DMS 273 (cell line): ENCODE results near the gene DNMT1.
A peak's percentile ranks its signal among the peaks of the same experiment; 100 is the strongest.

Experiments used
- DNase-seq: peaks from one replicate; lab custom pipeline; 2025; ENCODE audit not compliant: unreplicated experiment; lab: John Stamatoyannopoulos, UW

The DNMT1 gene

DNA sequence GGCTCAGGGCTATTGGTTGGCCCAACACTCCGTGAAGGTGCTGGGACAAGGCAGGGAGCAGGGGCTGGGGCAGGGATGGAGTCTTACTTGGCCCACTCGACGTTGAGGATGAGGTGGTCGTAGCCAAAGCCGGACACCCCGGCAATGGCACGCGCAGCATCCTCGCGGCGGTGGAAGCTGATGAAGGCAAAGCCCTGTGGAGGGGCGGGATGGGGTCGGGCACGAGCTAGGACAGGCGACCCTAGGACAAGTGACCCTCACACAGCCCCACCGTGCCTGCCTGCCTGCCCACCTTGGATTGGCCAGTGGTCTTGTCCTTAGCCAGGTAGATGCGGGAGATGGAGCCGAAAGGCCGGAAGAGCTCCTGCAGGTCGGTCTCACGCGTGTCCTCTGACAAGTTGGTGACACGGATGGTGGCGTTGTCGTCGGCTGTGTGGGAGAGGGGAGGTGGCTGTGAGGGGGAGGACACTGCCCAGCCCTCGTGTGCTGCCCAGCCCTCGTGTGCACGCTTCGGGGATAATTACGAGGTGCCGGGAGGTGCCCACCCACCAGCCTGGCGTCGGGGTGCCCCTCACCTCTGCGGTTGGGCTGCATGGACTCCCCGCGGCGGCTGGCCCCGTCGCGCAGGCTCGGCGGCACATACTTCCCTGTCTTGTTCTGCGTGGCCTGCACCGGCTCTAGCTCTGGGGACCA is 79.2 kb downstream of the DNMT1 start:
- DNase-seq = peak; percentile 69

DNA sequence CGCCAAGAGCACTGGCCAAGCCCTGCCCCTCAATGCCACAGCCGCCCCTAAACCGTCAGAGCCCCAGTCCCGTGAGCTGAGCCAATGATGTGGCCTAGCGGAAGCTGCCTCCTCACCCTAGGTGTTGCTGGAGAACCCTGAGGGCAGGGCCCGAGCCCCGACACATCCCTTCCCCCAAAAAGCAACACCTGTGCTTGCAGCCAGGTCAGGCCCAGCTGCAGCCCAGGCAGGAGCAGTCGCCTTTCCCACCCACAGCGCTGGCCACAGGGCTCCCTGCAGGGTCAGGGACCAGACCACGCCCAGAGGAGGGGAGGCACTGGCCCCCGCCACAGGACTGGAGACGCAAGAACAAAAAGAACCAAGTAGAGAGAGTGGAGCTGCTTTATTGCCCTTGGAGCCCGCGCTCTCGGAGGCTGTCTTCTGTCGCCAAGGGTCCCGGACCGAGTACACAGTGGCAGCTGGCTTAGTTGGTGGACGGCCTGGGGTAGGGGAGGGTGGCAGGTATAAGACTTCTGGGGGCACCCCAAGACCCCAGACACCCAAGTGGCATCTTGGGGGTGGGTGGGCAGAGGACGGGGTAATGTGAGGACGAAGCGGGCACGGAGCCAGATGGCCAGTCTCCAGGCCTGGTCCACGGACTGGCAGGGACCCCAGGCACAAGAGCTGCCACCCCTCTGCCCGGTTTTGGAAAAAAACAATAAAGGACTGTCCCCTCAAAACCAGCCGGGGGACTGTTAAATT is 79.9 kb downstream of the DNMT1 start:
- peak; percentile 72 for DNase-seq

DNA sequence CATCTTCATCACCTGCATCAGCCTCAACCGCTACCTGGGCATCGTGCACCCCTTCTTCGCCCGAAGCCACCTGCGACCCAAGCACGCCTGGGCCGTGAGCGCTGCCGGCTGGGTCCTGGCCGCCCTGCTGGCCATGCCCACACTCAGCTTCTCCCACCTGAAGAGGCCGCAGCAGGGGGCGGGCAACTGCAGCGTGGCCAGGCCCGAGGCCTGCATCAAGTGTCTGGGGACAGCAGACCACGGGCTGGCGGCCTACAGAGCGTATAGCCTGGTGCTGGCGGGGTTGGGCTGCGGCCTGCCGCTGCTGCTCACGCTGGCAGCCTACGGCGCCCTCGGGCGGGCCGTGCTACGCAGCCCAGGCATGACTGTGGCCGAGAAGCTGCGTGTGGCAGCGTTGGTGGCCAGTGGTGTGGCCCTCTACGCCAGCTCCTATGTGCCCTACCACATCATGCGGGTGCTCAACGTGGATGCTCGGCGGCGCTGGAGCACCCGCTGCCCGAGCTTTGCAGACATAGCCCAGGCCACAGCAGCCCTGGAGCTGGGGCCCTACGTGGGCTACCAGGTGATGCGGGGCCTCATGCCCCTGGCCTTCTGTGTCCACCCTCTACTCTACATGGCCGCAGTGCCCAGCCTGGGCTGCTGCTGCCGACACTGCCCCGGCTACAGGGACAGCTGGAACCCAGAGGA is 80.6 kb downstream of the DNMT1 start:
- DNase-seq = peak; percentile 69

DNA sequence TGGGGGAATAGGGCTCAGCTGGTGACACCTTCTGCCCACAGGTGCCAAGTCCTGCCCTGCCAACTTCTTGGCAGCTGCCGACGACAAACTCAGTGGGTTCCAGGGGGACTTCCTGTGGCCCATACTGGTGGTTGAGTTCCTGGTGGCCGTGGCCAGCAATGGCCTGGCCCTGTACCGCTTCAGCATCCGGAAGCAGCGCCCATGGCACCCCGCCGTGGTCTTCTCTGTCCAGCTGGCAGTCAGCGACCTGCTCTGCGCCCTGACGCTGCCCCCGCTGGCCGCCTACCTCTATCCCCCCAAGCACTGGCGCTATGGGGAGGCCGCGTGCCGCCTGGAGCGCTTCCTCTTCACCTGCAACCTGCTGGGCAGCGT is 81.2 kb downstream of the DNMT1 start:
- DNase-seq = no peak

DNA sequence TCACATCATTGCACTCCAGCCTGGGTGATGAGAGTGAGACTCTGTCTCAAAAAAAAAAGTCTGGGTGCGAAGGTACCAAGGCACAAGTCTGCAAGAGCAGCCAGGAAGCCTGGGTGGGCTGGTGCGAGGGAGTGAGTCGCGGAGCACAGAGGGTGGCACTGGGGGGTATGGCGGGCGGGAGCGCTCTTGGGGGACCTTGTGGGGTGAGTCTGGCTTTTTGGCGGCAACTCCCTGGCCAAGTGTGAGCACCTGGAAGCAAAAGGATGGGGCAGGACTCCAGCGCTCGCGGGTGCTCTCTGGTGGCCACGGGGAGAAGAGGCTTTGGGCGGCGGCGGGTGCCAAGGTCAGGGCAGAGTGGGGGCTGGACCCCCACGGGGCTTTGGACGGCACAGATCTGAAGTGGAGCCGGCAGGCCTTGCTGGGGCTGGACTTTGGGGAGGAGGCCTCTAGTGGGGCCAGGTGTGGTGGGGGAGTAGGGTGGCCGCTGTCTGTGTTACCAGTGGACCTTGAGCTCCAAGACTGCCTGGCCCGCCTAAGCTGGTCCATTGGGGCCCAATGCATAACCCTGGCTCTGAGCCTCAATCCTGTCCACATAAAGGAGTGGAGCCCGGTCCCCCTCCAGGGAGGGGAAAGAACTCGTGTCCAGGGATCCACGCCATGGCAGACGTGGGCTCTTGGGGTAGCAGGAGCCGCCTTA is 81.7 kb downstream of the DNMT1 start:
- DNase-seq = peak; percentile 86

DNA sequence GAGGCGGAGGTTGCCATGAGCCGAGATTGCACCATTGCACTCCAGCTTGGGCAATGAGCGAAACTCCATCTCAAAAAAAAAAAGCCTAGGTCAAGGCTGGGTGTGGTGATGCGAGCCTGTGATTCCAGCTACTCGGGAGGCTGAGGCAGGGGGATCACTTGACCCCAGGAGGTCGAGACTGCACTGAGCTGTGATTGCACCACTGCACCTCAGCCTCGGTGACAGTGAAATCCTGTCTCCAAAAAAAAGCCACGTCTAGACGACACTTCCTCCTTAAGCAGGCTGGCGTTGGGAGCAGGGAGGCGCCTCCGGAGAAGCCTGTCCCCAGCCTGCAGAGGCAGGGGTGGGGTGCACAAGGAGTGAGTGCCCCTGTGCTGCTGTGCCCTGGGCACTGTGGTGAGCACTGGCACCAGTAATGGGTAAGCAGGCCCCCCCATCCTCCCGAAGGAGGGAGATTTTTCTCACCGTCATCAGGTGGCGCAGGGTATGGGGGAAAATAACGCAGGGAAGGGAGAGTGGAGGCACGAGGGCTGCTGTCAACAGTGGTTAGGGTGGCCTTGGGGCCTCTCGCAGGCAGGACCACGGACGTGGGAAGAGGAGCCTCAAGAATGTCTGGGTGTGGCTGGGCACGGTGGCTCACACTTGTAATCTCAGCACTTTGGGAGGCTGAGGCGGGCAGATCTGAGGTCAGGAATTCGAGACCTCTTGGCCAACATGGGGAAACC is 82.6 kb downstream of the DNMT1 start:
- peak; percentile 69 for DNase-seq

DNA sequence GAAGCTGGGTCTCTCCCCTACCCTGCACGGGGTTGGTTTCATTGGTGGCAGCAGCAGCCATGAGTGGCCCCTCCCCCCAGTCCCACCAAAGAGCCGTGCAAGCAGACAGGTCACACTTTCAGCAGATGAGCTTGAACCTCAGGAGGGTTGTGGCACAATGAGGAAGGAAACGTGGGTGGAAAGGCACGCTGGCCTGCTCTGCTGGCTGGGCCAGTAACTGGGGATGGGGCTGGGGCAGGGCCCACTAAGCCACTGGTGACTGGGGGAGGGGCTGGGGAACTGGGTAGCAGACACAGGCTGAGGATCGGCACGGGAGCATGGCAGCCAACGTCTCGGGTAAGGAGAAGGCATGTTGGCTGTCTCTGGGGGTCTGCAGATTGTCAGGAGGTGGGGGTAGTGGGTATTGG is 83.3 kb downstream of the DNMT1 start, which contains the start of gene P2RY11:
Gene P2RY11, plus strand, starts transcription at position 289 of the 407 bp plus-strand sequence. Its CDS starts 29 bp downstream, at position 318.
- DNase-seq = peak; percentile 53

DNA sequence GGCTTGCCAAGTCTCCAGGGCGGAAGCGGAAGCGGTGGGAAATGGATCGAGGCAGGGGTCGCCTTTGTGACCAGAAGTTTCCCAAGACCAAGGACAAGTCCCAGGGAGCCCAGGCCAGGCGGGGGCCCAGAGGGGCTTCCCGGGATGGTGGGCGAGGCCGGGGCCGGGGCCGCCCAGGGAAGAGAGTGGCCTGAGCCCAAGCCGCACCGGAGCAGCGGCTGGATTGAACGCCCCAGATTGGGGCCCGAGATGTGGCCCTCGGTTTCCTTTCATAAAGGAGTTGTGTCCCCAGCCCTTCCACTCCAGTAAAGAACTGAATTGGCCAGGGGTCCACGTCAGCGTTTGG is 83.8 kb downstream of the DNMT1 start:
- no peak for DNase-seq

DNA sequence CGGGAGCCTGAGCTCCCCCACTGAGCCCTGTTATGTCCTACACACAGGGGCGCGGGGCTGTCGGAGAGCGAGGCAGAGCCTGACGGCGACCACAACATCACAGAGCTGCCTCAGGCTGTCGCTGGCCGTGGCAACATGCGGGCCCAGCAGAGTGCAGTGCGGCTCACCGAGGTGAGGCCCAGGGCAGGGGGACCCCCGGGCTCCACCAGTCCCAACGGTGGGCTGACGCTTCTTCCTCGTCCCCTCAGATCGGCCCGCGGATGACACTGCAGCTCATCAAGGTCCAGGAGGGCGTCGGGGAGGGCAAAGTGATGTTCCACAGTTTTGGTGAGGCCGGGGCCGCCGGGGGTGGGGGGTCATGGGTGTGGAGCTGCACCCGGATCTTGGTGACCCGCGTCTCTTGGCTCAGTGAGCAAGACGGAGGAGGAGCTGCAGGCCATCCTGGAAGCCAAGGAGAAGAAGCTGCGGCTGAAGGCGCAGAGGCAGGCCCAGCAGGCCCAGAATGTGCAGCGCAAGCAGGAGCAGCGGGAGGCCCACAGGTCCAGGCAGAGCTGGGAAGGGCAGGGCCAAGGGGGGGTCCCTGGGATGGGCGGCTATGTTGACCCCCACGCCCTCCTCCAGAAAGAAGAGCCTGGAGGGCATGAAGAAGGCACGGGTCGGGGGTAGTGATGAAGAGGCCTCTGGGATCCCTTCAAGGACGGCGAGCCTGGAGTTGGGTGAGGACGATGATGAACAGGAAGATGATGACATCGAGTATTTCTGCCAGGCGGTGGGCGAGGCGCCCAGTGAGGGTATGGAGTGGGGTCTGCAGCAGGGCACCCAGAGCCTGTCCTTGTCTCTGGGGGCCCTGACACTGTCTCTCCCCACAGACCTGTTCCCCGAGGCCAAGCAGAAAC is 84.4 kb downstream of the DNMT1 start:
- no peak for DNase-seq

DNA sequence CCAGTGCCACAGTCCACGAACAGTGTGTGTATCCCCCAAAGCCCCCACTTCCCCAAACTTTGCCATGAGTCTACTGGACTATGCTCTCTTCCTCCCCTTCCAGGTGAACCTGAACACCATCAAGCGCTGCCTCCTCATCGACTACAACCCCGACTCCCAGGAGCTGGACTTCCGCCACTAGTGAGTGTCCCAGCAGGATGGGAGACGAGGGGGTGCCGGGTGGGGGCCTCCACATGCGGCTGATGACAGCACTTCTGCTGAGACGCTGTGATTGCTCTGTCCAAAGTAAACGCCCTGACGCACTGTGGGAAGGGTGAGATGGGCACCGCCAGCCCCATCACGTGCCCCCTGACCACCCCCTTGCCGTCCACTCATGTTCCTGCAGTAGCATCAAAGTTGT is 85.2 kb downstream of the DNMT1 start:
- DNase-seq = no peak

DNA sequence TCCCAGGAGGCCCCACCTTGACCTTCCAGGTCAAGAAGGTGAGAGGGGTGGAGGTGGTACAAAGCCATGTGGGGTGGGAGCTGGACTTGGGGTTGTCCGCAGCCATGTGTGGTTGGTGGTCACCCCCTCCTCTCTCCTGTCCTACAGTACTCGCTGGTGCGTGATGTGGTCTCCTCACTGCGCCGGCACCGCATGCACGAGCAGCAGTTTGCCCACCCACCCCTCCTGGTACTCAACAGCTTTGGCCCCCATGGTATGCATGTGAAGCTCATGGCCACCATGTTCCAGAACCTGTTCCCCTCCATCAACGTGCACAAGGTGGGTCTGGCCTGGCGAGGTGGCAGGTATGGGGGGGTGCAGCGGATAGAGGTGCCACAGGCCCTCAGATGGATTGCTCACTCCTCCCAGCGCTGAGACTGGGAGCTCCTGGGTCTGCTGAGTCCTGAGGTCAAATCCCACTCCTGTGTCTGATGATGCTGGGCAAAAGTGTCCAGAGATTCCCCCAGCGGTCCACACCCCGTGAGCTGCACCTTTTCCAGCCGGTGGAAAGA is 86.9 kb downstream of the DNMT1 start:
- DNase-seq = no peak

DNA sequence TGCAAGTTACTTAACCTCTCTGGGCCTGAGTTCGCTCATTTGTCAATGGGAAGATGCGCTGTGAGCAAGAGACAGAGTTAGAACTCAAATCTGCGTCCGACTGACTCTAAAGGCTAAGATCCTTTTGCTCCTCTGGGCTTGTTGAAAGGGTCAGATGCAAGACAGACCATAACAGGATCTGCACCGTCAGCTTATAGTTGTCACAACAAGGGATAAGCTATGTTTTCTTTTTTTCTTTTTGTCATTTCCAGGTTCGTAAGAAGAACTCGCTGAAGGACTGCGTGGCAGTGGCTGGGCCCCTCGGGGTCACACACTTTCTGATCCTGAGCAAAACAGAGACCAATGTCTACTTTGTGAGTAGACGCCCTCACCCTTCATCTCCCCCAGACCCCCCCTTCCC is 87.5 kb downstream of the DNMT1 start:
- no peak for DNase-seq

DNA sequence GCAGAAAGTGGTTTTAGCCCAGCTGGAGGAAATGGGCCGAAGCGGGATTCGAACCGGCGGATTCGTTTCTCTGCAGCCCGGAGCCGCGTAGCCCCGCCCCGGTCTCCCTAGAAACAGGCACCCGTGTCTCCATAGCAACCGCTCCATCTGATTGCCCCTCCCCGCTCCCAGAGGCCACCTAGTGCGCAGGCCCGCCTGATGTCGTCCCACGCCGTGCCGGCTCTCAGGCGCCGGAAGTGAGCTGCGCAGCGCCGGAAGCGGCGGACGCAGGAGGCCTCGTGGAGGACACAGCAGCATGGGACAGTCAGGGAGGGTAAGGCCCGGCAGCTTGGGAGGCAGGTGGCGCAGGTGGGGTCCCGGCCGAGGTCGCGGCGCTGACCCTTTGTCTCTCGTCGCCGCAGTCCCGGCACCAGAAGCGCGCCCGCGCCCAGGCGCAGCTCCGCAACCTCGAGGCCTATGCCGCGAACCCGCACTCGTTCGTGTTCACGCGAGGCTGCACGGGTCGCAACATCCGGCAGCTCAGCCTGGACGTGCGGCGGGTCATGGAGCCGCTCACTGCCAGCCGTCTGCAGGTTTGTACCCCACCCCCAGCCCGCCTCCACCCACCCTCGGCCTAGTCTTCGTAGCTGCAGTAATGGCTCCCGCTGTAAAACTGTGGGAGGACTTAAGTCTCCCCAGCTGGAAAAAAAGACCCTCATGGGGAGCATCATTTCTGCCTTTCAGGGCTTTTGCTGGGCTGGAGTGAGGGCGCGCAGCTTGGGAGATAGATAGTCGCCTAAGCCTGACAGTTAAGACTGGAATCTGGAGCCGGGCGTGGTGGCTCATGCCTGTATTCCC is 88.4 kb downstream of the DNMT1 start, which contains the start of gene PPAN:
Gene PPAN, plus strand, starts transcription at position 263 of the 837 bp plus-strand sequence. Its CDS starts 33 bp downstream, at position 296.
- DNase-seq = peak; percentile 99

DNA sequence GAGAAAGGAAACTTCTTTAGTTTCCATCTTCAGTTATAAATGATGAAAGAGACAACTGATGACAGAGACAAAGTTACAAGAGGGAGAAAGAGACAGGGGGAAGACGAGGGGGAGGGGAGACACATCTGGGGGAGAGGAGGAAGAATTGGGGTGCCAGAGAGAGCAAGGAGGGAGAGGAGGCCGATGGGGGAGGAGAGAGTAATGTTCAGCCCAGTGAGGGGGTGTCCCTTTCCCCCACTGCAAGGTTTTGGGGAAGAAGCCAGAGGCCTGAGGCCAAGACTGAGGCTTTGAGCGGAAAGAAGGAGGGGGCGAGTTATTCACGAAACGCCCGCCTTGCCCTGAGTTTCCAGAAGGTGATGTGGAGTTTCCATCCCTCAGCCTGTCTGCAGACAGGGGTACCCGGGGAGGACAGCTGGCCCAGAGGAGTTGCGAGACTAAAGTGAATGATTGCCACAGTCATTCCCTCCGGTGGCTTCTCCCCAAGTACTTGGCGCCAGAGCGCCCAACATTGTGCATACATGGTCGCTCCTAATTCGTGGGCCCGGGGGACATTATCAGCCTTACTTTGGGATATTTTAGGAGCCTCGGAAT is 89.1 kb downstream of the DNMT1 start:
- DNase-seq = no peak

DNA sequence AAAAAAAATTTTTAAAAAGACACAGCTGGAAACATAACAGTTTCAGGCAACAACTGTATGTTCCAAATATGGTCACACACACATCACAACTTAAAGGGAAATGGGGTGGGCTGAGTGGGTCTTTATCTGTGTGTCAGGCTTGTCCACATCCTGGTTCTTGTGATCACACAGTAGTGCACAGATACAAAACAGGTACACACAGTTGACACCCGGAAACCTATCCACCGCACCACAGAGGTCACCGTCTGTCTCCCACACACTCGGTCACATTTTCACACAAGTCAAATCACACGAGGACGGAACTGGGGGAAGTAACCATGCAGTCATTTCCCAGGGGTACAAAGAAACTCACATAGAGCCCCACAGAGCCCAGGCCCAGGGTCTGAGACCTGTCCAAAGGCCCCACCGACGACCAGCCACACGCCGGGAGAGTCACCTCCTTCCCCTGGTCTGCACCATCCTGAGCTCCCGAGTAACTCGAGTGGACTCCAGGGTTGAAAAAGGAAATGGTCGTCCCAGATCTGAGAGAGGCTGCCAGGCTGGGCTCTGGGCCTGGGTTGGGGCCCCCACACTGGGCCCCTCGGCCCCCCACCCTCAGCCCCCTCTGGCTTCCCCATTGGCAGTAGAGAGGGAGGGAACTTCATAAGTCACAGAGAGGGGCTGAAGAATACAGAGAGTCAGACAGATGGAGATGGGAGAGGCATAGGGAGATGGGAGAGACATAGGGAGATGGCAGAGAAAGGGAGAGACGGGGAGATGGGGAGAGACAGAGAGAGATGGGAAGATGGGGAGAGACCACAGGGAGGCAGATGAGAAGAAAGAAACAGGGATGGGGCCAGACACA is 89.9 kb downstream of the DNMT1 start:
- DNase-seq = no peak

DNA sequence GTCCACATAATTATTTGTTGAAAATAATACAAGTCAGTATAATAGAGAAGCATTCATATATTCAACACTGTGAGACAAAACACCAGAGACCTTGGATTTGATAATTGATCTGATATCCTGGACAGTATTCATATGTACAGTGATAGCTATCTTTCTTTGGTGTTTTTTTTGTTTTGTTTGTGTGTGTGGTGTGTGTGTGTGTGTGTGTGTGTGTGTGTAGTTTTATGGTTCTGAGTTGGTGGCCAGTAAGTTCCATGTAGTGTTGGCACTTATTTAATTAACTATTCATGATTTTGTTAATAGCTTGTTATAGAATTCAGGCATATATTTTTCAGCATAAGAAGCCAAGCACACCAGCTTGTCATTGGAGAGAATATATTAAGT is 90.6 kb downstream of the DNMT1 start:
- DNase-seq = no peak

DNA sequence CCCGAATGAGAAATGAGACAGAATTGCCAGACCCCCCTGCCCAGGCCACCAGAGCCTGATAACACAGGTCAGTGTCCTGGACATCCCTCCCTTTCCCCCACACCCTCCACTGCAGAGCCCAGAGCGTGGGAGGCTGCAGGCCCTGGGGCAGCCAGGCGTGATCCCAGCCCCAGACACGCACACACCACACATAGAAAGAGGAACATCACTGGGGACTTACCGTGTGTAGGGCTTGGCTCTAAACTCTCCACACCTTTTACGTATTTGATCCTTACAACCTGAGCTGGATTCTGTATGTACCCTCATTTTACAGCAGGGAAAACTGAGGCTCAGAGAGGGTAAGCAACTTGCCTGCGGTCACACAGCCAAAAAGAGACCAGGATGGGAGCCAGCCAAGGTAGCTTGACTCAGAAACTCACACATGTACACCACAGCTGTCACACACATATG is 91.9 kb downstream of the DNMT1 start:
- no peak for DNase-seq
